Esophagus muscularis mucosa (tissue), 4 donors: ENCODE results near the gene C17orf67. TPM values are rescaled to one million over a fixed set of nuclear protein-coding genes. Genes with fewer than 3 reads are reported as not detected.

Experiments
- DNase-seq: peaks from one replicate; pipeline ENCODE4 v3.0.0-alpha.2; 2017; ENCODE audit errors: extremely low spot score
- H3K27ac ChIP-seq, 4 donors: fragments of 200-600 bp; sonication (generic); replicated peaks in 1 of 4; 1 replicate in 3 of 4; 2 replicates in 1 of 4; pipeline ENCODE4 v1.5.1; 2016 to 2019; ENCODE audit warnings: mild to moderate bottlenecking in 1 of 4
- H3K27me3 ChIP-seq, 4 donors: fragments of 200-600 bp; sonication (generic); one replicate each; pipeline versions ENCODE4 v1.5.1 to v1.6.0; 2016 to 2019
- H3K36me3 ChIP-seq, 4 donors: fragments of 200-600 bp; sonication (generic); one replicate each; pipeline ENCODE4 v1.5.1; 2016 to 2019
- H3K4me1 ChIP-seq, 4 donors: fragments of 200-600 bp; sonication (generic); one replicate each; pipeline ENCODE4 v1.5.1; 2016 to 2019
- H3K4me3 ChIP-seq, 4 donors: fragments of 200-600 bp; sonication (generic); 1 replicate in 2 of 4; 2 replicates in 2 of 4; pipeline ENCODE4 v1.5.1; 2016 to 2019; ENCODE audit warnings: mild to moderate bottlenecking in 4 of 4, moderate library complexity in 1 of 4
- H3K9me3 ChIP-seq, 4 donors: fragments of 200-600 bp; sonication (generic); 1 replicate in 3 of 4; 2 replicates in 1 of 4; pipeline ENCODE4 v1.5.1; 2016 to 2019
- EP300 ChIP-seq: sonication (generic); formaldehyde crosslinking; IDR thresholded peaks from one replicate; pipeline ENCODE4 v1.6.1; 2017; ENCODE audit warnings: antibody characterized with exemption
- POLR2A ChIP-seq: fragments of 450-650 bp; IDR thresholded peaks from one replicate; pipeline ENCODE4 v1.6.1; 2017; ENCODE audit warnings: antibody characterized with exemption, moderate library complexity, mild to moderate bottlenecking, low read depth
- POLR2AphosphoS5 ChIP-seq, 2 donors: sonication (generic); formaldehyde crosslinking; IDR thresholded peaks; one replicate each; pipeline ENCODE4 v1.6.1; 2017; ENCODE audit warnings: antibody characterized with exemption in 2 of 2
- WGBS: methylation state at CpG from one replicate; pipeline ENCODE4 v1.1.5; 2018; 5-methylcytosine and 5-hydroxymethylcytosine counted together
- intact Hi-C: fragments of 100-400 bp; cut with DNase I; formaldehyde crosslinking; loops from one replicate; pipeline ENCODE4 v1.15.1; 2023
- total RNA-seq, 4 donors: library from RNA; depleted of rRNA; stranded (reverse); fragments of >200 nt; gene quantifications; one replicate each; pipeline versions ENCODE4 v1.1.0 to v1.2.1, GENCODE V29; 2016
- TF ChIP-seq, protein P1 (sequence below), 3 experiments: fragments of 200-600 bp in 2 of 3; fragments of 450-650 bp in 1 of 3; sonication (generic) in 2 of 3; IDR thresholded peaks; one replicate each; pipeline ENCODE4 v1.5.1; 2017 to 2019; ENCODE audit warnings: antibody characterized with exemption in 3 of 3, mild to moderate bottlenecking in 2 of 3, moderate library complexity in 1 of 3

The C17orf67 gene
- total RNA-seq, 4 donors from 2014 or later = 0.83 to 4.3 (median 3.6) TPM

DNA sequence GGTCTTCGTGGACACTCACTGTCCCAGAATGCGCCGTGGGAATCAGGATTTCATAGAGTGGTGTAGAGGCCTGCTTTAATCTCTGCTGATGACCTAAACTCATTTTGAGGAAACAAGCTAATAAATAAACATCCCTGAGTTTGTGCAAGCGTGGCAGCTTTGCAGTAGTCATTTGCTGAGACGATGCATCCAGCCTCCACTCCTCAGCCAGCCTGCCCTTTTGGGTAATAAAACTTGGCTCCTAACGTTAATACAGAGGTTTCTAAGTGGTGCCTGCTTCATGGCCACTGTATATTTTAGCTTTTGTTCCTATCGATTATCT is 1.5 kb upstream of the C17orf67 start:
- DNase-seq = no peak
- H3K36me3 ChIP-seq = peaks cover 0 to 13% (median 2%) of the 10 kb centered on the region in 4 donors
- peaks cover 11 to 65% (median 53%) of the 10 kb centered on the region in 4 donors for H3K4me1 ChIP-seq
- H3K9me3 ChIP-seq = no peaks in the 10 kb centered on the region
- H3K4me3 ChIP-seq = peak overlapping the region; percentile 67 to 86 (median 78)
- H3K27me3 ChIP-seq = no peaks in the 10 kb centered on the region
- H3K27ac ChIP-seq = peak overlapping the region in 3 of 4 donors; percentile 90 to 94 (median 92)
- 60% methylated on average over 7 of the region's 7 CpGs for WGBS
- intact Hi-C loops = loop anchor here (5.0 kb wide), 1 partner anchor 77 kb away; the partner anchor contains the start of gene TRIM25
- TF ChIP-seq, protein P1, sequence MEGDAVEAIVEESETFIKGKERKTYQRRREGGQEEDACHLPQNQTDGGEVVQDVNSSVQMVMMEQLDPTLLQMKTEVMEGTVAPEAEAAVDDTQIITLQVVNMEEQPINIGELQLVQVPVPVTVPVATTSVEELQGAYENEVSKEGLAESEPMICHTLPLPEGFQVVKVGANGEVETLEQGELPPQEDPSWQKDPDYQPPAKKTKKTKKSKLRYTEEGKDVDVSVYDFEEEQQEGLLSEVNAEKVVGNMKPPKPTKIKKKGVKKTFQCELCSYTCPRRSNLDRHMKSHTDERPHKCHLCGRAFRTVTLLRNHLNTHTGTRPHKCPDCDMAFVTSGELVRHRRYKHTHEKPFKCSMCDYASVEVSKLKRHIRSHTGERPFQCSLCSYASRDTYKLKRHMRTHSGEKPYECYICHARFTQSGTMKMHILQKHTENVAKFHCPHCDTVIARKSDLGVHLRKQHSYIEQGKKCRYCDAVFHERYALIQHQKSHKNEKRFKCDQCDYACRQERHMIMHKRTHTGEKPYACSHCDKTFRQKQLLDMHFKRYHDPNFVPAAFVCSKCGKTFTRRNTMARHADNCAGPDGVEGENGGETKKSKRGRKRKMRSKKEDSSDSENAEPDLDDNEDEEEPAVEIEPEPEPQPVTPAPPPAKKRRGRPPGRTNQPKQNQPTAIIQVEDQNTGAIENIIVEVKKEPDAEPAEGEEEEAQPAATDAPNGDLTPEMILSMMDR (IDR thresholded peaks at IDR 0.05) = no peak
- TF ChIP-seq POLR2A (no peak), POLR2AphosphoS5 (IDR thresholded peaks at IDR 0.05) (no peak), EP300 (no peak)

DNA sequence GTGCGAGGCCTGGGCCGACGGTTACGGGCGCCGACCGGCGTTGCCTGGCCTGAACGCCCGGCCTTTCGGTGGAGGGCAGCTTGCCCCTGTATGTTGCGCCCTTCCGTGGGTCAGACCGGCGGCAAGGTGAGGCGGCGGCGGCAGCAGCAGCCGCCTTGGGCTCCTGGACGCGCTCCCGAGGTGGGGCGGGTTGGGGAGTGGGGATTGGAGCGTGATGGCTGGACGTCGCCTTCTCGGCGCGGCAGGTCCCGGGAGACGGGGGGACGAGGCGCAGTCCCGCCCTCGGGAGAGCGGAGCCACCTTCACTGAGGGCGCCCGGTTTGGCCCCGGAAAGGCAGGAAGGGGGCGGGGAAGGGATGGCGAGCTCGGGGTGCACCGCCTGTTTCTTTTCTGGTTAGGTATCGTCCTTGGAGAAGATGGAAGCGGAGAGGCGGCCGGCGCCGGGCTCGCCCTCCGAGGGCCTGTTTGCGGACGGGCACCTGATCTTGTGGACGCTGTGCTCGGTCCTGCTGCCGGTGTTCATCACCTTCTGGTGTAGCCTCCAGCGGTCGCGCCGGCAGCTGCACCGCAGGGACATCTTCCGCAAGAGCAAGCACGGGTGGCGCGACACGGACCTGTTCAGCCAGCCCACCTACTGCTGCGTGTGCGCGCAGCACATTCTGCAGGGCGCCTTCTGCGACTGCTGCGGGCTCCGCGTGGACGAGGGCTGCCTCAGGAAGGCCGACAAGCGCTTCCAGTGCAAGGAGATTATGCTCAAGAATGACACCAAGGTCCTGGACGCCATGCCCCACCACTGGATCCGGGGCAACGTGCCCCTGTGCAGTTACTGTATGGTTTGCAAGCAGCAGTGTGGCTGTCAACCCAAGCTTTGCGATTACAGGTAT is 902 bp upstream of the C17orf67 start:
- H3K27me3 ChIP-seq = no peaks in the 10 kb centered on the region
- intact Hi-C loops = loop anchor here (5.0 kb wide), 1 partner anchor 78 kb away; the partner anchor contains the start of gene TRIM25
- peak overlapping the region; percentile 67 to 86 (median 78) for H3K4me3 ChIP-seq
- TF ChIP-seq EP300 = no peak
- TF ChIP-seq, protein P1 (IDR thresholded peaks at IDR 0.05) = peak in 1 of 3 experiments; percentile 30
- TF ChIP-seq POLR2A = no peak
- WGBS = 14% methylated on average over 19 of the region's 81 CpGs
- H3K4me1 ChIP-seq = peaks cover 11 to 65% (median 53%) of the 10 kb centered on the region in 4 donors
- peaks cover 0 to 10% (median 2%) of the 10 kb centered on the region in 4 donors for H3K36me3 ChIP-seq
- peak overlapping the region; percentile 88 to 94 (median 91) for H3K27ac ChIP-seq
- H3K9me3 ChIP-seq = no peaks in the 10 kb centered on the region
- DNase-seq = no peak

DNA sequence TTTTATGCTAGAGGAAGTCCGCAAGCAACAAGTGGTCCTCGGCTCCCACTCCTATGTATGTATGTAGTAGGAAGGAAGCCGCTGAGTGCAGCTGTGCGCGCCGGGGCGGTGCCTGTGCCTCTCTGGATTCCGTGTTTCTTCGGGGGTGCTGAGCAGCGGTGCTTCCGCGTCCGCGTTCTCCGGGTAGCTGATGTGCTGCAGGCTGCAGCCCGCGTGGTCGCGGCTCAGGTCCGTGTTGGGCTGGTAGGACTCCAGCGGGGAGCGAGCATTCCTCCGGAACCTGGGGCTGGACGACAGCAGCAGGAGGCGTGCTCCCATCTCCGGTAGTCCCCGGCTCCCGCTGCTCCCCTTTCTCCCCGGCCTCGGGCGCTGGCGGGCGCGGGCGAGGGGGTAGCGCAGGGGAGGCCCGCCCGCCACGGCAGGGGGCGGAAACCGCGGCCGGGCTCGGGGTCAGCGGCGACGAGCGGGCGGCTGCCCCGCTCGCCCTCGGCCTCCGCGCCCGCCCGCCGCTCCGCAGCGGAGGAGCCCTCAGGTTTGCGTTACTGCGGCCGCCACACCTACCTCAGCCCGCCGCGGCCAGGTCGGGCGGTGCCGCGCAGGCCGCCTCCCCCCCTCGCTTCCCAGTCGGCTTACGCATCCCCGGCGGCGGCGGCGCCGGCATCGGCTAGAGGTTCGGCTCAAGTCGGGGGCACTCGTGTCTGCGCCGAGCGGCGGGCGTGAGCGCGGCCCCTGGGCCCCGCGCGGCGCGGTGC is 487 bp downstream of the C17orf67 start:
- no peak for TF ChIP-seq EP300
- peak in 1 of 2 donors; percentile 32 for TF ChIP-seq POLR2AphosphoS5 (IDR thresholded peaks at IDR 0.05)
- peaks cover 0 to 13% (median 4%) of the 10 kb centered on the region in 4 donors for H3K36me3 ChIP-seq
- no peak for DNase-seq
- H3K27ac ChIP-seq = peak overlapping the region; percentile 88 to 94 (median 91)
- intact Hi-C loops = no loop called here
- H3K27me3 ChIP-seq = no peaks in the 10 kb centered on the region
- under 1% methylated on average over 28 of the region's 95 CpGs for WGBS
- peak overlapping the region; percentile 67 to 86 (median 78) for H3K4me3 ChIP-seq
- H3K9me3 ChIP-seq = no peaks in the 10 kb centered on the region
- H3K4me1 ChIP-seq = peaks cover 11 to 63% (median 51%) of the 10 kb centered on the region in 4 donors

DNA sequence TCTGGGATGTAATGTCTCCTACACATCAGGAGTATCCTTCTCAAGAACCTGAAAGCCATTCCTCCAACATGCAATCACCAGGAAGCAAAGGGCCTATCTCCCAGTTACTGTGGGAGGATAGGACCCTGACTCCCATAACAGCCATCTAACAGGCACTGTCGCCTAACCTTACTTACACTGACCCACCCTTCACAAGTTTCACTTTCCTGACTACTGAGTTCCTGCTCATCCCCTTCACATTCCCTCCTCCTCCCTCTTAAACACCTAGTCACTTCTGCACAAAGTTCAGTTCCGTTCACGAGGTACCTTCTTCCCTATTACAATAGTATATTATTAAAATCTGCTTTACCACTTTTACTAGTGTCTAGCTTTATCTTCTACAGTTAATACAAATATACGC is 1.3 kb downstream of the C17orf67 start:
- peak overlapping the region; percentile 67 to 86 (median 78) for H3K4me3 ChIP-seq
- intact Hi-C loops = no loop called here
- no peak for DNase-seq
- H3K27me3 ChIP-seq = no peaks in the 10 kb centered on the region
- peaks cover 0 to 16% (median 4%) of the 10 kb centered on the region in 4 donors for H3K36me3 ChIP-seq
- H3K9me3 ChIP-seq = no peaks in the 10 kb centered on the region
- WGBS = 56% methylated on average over 4 of the region's 4 CpGs
- TF ChIP-seq EP300 = no peak
- TF ChIP-seq, protein P1 (IDR thresholded peaks at IDR 0.05) = no peak
- no peak for TF ChIP-seq POLR2AphosphoS5 (IDR thresholded peaks at IDR 0.05)
- no peak for TF ChIP-seq POLR2A
- no peak overlapping the region for H3K27ac ChIP-seq
- peaks cover 11 to 55% (median 45%) of the 10 kb centered on the region in 4 donors for H3K4me1 ChIP-seq
